ENCODE results near the gene TPSAB1. TPM values are rescaled to one million over a fixed set of nuclear protein-coding genes. Genes with fewer than 3 reads are reported as not detected.

Gene TPSAB1
- total and polyA plus RNA-seq, 7 donors, result 5.1 to 118 (median 14.4) TPM

- Histone ChIP-seq H3K9me3 (no peaks in the 10 kb centered on the region), H3K4me3 (no peak overlapping the region), H3K36me3 (no peaks in the 10 kb centered on the region), H3K27ac (no peak overlapping the region), H3K27me3 (peaks cover 12 to 76% (median 48%) of the 10 kb centered on the region in 3 donors), H3K4me1 (peaks cover 0 to 3% (median 0%) of the 10 kb centered on the region in 4 donors)
- intact Hi-C loops (cut with DNase I), result no loop called here
- 19 to 33% methylated on average over 11 of the region's 11 CpGs for WGBS, 2 donors
- DNase-seq, result no peak
- TF ChIP-seq POLR2A (IDR thresholded peaks at IDR 0.05) (no peak), EP300 (IDR thresholded peaks at IDR 0.05) (no peak), POLR2AphosphoS5 (IDR thresholded peaks at IDR 0.05) (no peak), CTCF (IDR thresholded peaks at IDR 0.05) (no peak)
Observed at GRCh38 chr16:1259760-1260068, 19.2 kb downstream of the TPSAB1 start.

GRCh38 chr16:1260101-1260680, 19.7 kb downstream of the TPSAB1 start:
- Histone ChIP-seq H3K9me3 (no peaks in the 10 kb centered on the region), H3K4me3 (no peak overlapping the region), H3K27me3 (peaks cover 12 to 75% (median 48%) of the 10 kb centered on the region in 3 donors), H3K4me1 (peaks cover 0 to 3% (median 0%) of the 10 kb centered on the region in 4 donors), H3K36me3 (no peaks in the 10 kb centered on the region), H3K27ac (no peak overlapping the region)
- no peak for TF ChIP-seq EP300 (IDR thresholded peaks at IDR 0.05)
- no peak for TF ChIP-seq CTCF (IDR thresholded peaks at IDR 0.05)
- TF ChIP-seq POLR2A (IDR thresholded peaks at IDR 0.05), result no peak
- no peak for TF ChIP-seq POLR2AphosphoS5 (IDR thresholded peaks at IDR 0.05)
- DNase-seq, result no peak
- 62 to 67% methylated on average over 36 of the region's 36 CpGs for WGBS, 2 donors
- intact Hi-C loops (cut with DNase I), result no loop called here

GRCh38 chr16:1261131-1261892, 20.8 kb downstream of the TPSAB1 start:
- H3K4me3 ChIP-seq, result no peak overlapping the region
- intact Hi-C loops (cut with DNase I), result no loop called here
- WGBS, 2 donors, result 14 to 16% methylated on average over 47 of the region's 47 CpGs

GRCh38 chr16:1262210-1262845, 21.8 kb downstream of the TPSAB1 start:
- Histone ChIP-seq H3K9me3 (no peaks in the 10 kb centered on the region), H3K27ac (no peak overlapping the region), H3K36me3 (no peaks in the 10 kb centered on the region), H3K27me3 (peaks cover 12 to 70% (median 41%) of the 10 kb centered on the region in 3 donors), H3K4me3 (no peak overlapping the region), H3K4me1 (peaks cover 0 to 3% (median 0%) of the 10 kb centered on the region in 4 donors)
- no peak for DNase-seq
- intact Hi-C loops (cut with DNase I), result no loop called here
- 84 to 87% methylated on average over 32 of the region's 32 CpGs for WGBS, 2 donors
- TF ChIP-seq EP300 (IDR thresholded peaks at IDR 0.05) (no peak), POLR2AphosphoS5 (IDR thresholded peaks at IDR 0.05) (no peak), POLR2A (IDR thresholded peaks at IDR 0.05) (no peak), CTCF (IDR thresholded peaks at IDR 0.05) (no peak)

More at GRCh38 chr16:1261131-1261892, 20.8 kb downstream of the TPSAB1 start:
- no peaks in the 10 kb centered on the region for H3K9me3 ChIP-seq
- H3K27ac ChIP-seq, result no peak overlapping the region
- H3K4me1 ChIP-seq, result peaks cover 0 to 3% (median 0%) of the 10 kb centered on the region in 4 donors
- DNase-seq, result no peak
- TF ChIP-seq EP300 (IDR thresholded peaks at IDR 0.05), result no peak
- peaks cover 12 to 74% (median 45%) of the 10 kb centered on the region in 3 donors for H3K27me3 ChIP-seq
- H3K36me3 ChIP-seq, result no peaks in the 10 kb centered on the region

GRCh38 chr16:1262846-1263221, 22.3 kb downstream of the TPSAB1 start:
- peaks cover 12 to 65% (median 41%) of the 10 kb centered on the region in 3 donors for H3K27me3 ChIP-seq
- TF ChIP-seq EP300 (IDR thresholded peaks at IDR 0.05), result no peak
- no peak for TF ChIP-seq POLR2A (IDR thresholded peaks at IDR 0.05)
- TF ChIP-seq POLR2AphosphoS5 (IDR thresholded peaks at IDR 0.05), result no peak
- TF ChIP-seq CTCF (IDR thresholded peaks at IDR 0.05), result no peak
- WGBS, 2 donors, result 80 to 85% methylated on average over 9 of the region's 9 CpGs

More at GRCh38 chr16:1262846-1263221, 22.3 kb downstream of the TPSAB1 start:
- no peak overlapping the region for H3K4me3 ChIP-seq
- peaks cover 0 to 3% (median 0%) of the 10 kb centered on the region in 4 donors for H3K4me1 ChIP-seq
- intact Hi-C loops (cut with DNase I), result no loop called here
- H3K36me3 ChIP-seq, result no peaks in the 10 kb centered on the region
- no peaks in the 10 kb centered on the region for H3K9me3 ChIP-seq
- H3K27ac ChIP-seq, result no peak overlapping the region
- no peak for DNase-seq
